ENCODE results near the gene TCF3. TPM values are rescaled to one million over a fixed set of nuclear protein-coding genes. Genes with fewer than 3 reads are reported as not detected.
"Not testable (repeated sequence)": the region's sequence is repeated elsewhere in the genome, so short reads cannot be mapped to it uniquely, and the experiment has no call there.

Gene TCF3
- 277 and 293 TPM in 2 replicates for total RNA-seq (2014; rRNA removed; shearing (Covaris generic))

- Histone ChIP-seq H3K4me3 (ENCODE audit: insufficient read depth, low read depth, low read length) (peak within 1 kb of the TSS; percentile 73), H3K27me3 (ENCODE audit: control insufficient read depth, insufficient read depth, low read length) (no peaks in the 10 kb centered on the region; the same call in 1 of the 2 replicates), H3K36me3 (replicated peaks; ENCODE audit: control insufficient read depth, insufficient read depth, low read length) (peaks cover 9% of the 10 kb centered on the region)
- DNase-seq = peak; percentile 99
These were observed at the start of gene TCF3 for GRCh38 chr19:1652471-1653299. TSS of gene TCF3 (minus strand) at chr19:1652615. CDS start at chr19:1650248, 2,367 bp downstream.

- Histone ChIP-seq H3K4me3 (ENCODE audit: insufficient read depth, low read depth, low read length) (no peak overlapping the region), H3K36me3 (replicated peaks; ENCODE audit: control insufficient read depth, insufficient read depth, low read length) (no peaks in the 10 kb centered on the region), H3K27me3 (ENCODE audit: control insufficient read depth, insufficient read depth, low read length) (peaks cover 2% of the 10 kb centered on the region)
- peak; percentile 43 for DNase-seq
These were observed 48.6 kb upstream of the TCF3 start for GRCh38 chr19:1700733-1701663.

DNA sequence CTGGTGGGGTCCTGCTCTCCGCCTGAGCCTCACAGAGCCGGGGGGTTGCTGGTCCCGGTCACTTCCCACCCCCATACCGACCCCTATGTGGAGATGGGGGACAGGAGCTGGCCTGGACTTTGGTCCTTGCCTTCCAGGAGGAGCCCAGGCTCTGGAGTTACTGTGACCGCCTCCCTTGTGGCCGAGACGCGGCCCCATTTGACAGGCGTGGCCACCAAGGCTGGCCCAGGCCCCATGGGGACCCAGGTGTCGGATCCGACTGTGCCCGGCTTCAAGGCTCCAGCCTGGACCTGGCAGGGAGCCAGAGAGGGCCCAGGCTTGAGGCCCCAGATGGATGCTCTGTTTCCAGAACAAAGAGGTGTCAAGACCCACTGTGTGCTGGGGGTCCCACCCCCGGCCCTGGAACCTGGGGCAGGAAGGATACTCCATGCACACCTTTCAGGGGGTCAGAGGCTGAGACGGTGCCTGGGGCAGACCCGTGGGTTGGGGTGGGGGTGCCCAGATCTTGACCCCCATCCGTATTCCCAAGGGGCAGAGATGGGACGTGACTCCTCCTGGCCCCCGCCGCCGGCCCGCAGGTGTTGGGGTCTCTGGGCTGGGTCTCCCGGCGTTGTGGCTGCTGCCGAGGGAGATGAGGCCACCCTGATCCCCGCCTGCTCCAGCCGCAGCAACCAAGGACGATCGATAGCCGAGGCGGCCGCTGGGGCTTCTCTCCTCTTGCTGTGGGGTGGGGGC, 47.8 kb upstream of the TCF3 start:
- no peaks in the 10 kb centered on the region for H3K36me3 ChIP-seq (replicated peaks; ENCODE audit: control insufficient read depth, insufficient read depth, low read length)

DNA sequence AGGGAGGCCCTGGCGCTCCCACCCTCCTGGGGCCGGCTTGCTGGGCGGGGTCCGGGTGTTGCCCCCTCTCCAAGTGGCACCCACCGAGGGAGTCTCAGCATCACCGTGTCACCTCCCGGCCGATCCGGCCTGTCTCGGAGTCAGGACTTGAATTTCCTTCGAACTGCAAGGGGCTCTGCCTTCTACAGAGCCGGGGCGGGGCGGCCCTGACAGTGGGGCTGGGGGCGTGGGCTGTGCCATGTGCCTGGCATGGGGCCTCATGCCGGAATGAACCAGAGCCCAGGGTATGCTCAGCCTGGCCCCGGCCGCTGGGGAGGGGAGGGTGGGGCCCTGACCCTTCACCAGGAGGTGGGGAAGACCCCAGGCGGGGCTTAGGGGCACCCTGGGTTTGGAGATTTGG, 47.0 kb upstream of the TCF3 start:
- no peak overlapping the region for H3K4me3 ChIP-seq (ENCODE audit: insufficient read depth, low read depth, low read length)
- H3K27me3 ChIP-seq (ENCODE audit: control insufficient read depth, insufficient read depth, low read length) = peaks cover 2% of the 10 kb centered on the region

More for the DNA sequence above, 47.8 kb upstream of the TCF3 start:
- Histone ChIP-seq H3K27me3 (ENCODE audit: control insufficient read depth, insufficient read depth, low read length) (peaks cover 2% of the 10 kb centered on the region), H3K4me3 (ENCODE audit: insufficient read depth, low read depth, low read length) (no peak overlapping the region)
- DNase-seq = peak; percentile 62

GRCh38 chr19:1698636-1699035, 46.2 kb upstream of the TCF3 start:
- peaks cover 7% of the 10 kb centered on the region for H3K27me3 ChIP-seq (ENCODE audit: control insufficient read depth, insufficient read depth, low read length)
- no peak overlapping the region for H3K4me3 ChIP-seq (ENCODE audit: insufficient read depth, low read depth, low read length)
- DNase-seq = peak; percentile 32
- no peaks in the 10 kb centered on the region for H3K36me3 ChIP-seq (replicated peaks; ENCODE audit: control insufficient read depth, insufficient read depth, low read length)

More for the DNA sequence above, 47.0 kb upstream of the TCF3 start:
- peak; percentile 44 for DNase-seq
- H3K36me3 ChIP-seq (replicated peaks; ENCODE audit: control insufficient read depth, insufficient read depth, low read length) = no peaks in the 10 kb centered on the region

- H3K36me3 ChIP-seq (replicated peaks; ENCODE audit: control insufficient read depth, insufficient read depth, low read length); H3K4me3 ChIP-seq (ENCODE audit: insufficient read depth, low read depth, low read length); DNase-seq: not testable (repeated sequence)
- peaks cover 29% of the 10 kb centered on the region for H3K27me3 ChIP-seq (ENCODE audit: control insufficient read depth, insufficient read depth, low read length)
These were observed 43.1 kb upstream of the TCF3 start for GRCh38 chr19:1695481-1695880.

DNA sequence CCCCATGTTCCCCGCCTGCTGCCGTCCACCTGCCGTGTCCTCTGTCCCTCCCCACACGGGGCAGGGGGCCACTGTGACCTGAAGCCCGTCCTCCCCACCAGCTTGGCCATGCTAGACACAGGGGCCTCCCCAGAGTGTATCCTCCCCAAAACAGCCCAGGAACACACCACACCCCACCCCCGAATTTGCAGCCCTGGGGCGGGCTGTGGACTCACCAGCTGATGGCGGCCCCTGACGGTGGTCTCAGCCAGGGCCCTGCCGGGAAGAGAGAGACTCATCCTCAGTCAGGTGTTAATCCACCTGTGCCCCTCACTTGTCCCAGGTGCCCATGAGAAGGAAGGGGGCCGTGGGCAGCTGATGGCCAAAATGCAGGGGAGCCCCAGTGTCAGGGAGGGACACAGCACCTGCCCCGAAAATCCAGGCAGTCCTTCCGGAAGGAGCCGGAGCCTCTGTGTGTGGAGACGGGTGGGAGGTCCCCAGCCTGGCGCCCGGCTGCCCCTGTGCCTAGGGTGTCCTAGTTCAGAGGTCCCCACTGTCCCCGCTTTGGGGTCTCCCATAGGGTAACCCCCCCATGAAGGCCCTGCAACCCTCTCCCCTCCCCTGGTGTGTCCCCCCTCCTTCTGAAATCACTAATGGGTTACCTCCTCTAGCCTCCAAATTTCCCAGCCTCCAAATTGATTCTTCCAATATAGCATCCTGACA, 39.3 kb upstream of the TCF3 start:
- H3K36me3 ChIP-seq (replicated peaks; ENCODE audit: control insufficient read depth, insufficient read depth, low read length) = no peaks in the 10 kb centered on the region
- H3K27me3 ChIP-seq (ENCODE audit: control insufficient read depth, insufficient read depth, low read length) = peaks cover 39% of the 10 kb centered on the region
- peak; percentile 62 for DNase-seq
- no peak overlapping the region; the same call in 1 of the 2 replicates for H3K4me3 ChIP-seq (ENCODE audit: insufficient read depth, low read depth, low read length)

- peaks cover 39% of the 10 kb centered on the region for H3K27me3 ChIP-seq (ENCODE audit: control insufficient read depth, insufficient read depth, low read length)
- H3K36me3 ChIP-seq (replicated peaks; ENCODE audit: control insufficient read depth, insufficient read depth, low read length) = no peaks in the 10 kb centered on the region
- H3K4me3 ChIP-seq (ENCODE audit: insufficient read depth, low read depth, low read length) = peak overlapping the region; percentile 25
- peak; percentile 96 for DNase-seq
These were observed 38.4 kb upstream of the TCF3 start for GRCh38 chr19:1690699-1691307.

GRCh38 chr19:1685785-1686184, 33.4 kb upstream of the TCF3 start:
- not testable (repeated sequence) for DNase-seq; H3K4me3 ChIP-seq (ENCODE audit: insufficient read depth, low read depth, low read length); H3K36me3 ChIP-seq (replicated peaks; ENCODE audit: control insufficient read depth, insufficient read depth, low read length)
- H3K27me3 ChIP-seq (ENCODE audit: control insufficient read depth, insufficient read depth, low read length) = peaks cover 24% of the 10 kb centered on the region

DNA sequence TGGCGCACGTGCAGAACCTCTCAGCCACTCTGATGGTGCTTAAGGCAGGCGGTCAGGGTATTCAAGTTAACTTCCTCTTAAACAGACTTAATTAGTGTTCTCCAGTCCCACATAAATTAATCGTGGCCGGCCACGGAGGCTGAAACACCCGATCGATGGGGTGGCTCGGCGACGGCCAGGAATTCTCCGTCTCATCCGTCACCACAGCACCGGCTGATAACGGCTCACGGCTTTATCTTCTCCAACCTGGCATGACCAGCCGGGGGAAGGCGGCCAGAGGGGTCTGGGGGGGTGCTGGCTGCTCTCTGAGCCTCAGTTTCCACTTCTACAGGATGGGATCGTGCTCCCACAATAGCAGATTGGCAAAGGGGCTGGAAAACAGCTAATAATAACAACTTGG, 32.6 kb upstream of the TCF3 start:
- peaks cover 18% of the 10 kb centered on the region; the same call in 1 of the 2 replicates for H3K27me3 ChIP-seq (ENCODE audit: control insufficient read depth, insufficient read depth, low read length)
- peak; percentile 28 for DNase-seq
- no peak overlapping the region for H3K4me3 ChIP-seq (ENCODE audit: insufficient read depth, low read depth, low read length)
- no peaks in the 10 kb centered on the region for H3K36me3 ChIP-seq (replicated peaks; ENCODE audit: control insufficient read depth, insufficient read depth, low read length)

- peak; percentile 32 for DNase-seq
- no peak overlapping the region for H3K4me3 ChIP-seq (ENCODE audit: insufficient read depth, low read depth, low read length)
- H3K27me3 ChIP-seq (ENCODE audit: control insufficient read depth, insufficient read depth, low read length) = peaks cover 18% of the 10 kb centered on the region; the same call in 1 of the 2 replicates
- no peaks in the 10 kb centered on the region for H3K36me3 ChIP-seq (replicated peaks; ENCODE audit: control insufficient read depth, insufficient read depth, low read length)
These were observed 32.1 kb upstream of the TCF3 start for GRCh38 chr19:1684573-1684912.

GRCh38 chr19:1683869-1684572, 31.6 kb upstream of the TCF3 start:
- peak; percentile 42 for DNase-seq
- no peaks in the 10 kb centered on the region for H3K36me3 ChIP-seq (replicated peaks; ENCODE audit: control insufficient read depth, insufficient read depth, low read length)
- no peak overlapping the region for H3K4me3 ChIP-seq (ENCODE audit: insufficient read depth, low read depth, low read length)
- H3K27me3 ChIP-seq (ENCODE audit: control insufficient read depth, insufficient read depth, low read length) = peaks cover 18% of the 10 kb centered on the region; the same call in 1 of the 2 replicates

DNA sequence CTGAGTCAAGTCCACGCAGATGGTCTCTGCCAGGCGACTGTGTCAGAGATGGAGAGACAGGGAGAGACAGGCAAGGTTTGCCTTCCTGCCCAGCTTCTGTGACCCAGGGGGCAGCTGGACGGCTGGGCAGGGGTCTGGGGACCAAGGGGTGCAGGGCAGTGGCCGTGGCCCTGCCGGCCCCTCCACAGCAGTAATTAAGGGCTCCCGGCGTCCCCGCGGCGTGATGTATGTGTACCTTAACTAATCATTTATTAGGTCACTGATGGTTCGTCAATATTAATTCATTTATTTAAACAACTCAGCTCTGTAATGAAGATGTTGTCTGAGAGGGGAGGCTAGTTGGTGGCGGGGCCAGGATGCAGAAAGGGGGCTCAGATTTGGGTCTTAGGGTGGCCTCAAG, 28.6 kb upstream of the TCF3 start:
- peak; percentile 39 for DNase-seq
- no peaks in the 10 kb centered on the region for H3K36me3 ChIP-seq (replicated peaks; ENCODE audit: control insufficient read depth, insufficient read depth, low read length)
- H3K27me3 ChIP-seq (ENCODE audit: control insufficient read depth, insufficient read depth, low read length) = peaks cover 27% of the 10 kb centered on the region
- no peak overlapping the region for H3K4me3 ChIP-seq (ENCODE audit: insufficient read depth, low read depth, low read length)

Data from H7 (cell line).